Panc1 (cell line): ENCODE data around the gene SNPH.
"Not testable (repeated sequence)": the region's sequence is repeated elsewhere in the genome, so short reads cannot be mapped to it uniquely, and the experiment has no call there.

Source experiments
- POLR2AphosphoS5 ChIP-seq: IDR thresholded peaks from 2 replicates; pipeline ENCODE4 v1.6.1; 2012; ENCODE audit warnings: mild to moderate bottlenecking, low read depth, low read length, moderate library complexity
- REST ChIP-seq, 2 experiments: IDR thresholded peaks; 2 replicates each; pipeline ENCODE4 v1.6.1; 2011 to 2012; ENCODE audit warnings: low read depth in 2 of 2, control low read depth in 1 of 2, low read length in 1 of 2, mild to moderate bottlenecking in 1 of 2, moderate library complexity in 1 of 2; ENCODE audit not compliant: insufficient read depth in 1 of 2
- SIN3A ChIP-seq: IDR thresholded peaks from 2 replicates; pipeline ENCODE4 v1.6.1; 2012; ENCODE audit warnings: low read depth, mild to moderate bottlenecking, low read length, moderate library complexity, borderline replicate concordance; ENCODE audit not compliant: insufficient read depth
- TCF7L2 ChIP-seq: IDR thresholded peaks from 2 replicates; pipeline ENCODE4 v1.6.1; 2011; ENCODE audit warnings: mild to moderate bottlenecking, low read depth, low read length, inconsistent platforms
- TF ChIP-seq, protein P1 (sequence below): fragments of 450-650 bp; IDR thresholded peaks from 2 replicates; pipeline ENCODE4 v1.5.1; 2017; ENCODE audit warnings: mild to moderate bottlenecking

GRCh38 chr20:1250282-1250681 is 15.8 kb upstream of the SNPH start:
- TF ChIP-seq, protein P1, sequence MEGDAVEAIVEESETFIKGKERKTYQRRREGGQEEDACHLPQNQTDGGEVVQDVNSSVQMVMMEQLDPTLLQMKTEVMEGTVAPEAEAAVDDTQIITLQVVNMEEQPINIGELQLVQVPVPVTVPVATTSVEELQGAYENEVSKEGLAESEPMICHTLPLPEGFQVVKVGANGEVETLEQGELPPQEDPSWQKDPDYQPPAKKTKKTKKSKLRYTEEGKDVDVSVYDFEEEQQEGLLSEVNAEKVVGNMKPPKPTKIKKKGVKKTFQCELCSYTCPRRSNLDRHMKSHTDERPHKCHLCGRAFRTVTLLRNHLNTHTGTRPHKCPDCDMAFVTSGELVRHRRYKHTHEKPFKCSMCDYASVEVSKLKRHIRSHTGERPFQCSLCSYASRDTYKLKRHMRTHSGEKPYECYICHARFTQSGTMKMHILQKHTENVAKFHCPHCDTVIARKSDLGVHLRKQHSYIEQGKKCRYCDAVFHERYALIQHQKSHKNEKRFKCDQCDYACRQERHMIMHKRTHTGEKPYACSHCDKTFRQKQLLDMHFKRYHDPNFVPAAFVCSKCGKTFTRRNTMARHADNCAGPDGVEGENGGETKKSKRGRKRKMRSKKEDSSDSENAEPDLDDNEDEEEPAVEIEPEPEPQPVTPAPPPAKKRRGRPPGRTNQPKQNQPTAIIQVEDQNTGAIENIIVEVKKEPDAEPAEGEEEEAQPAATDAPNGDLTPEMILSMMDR, result not testable (repeated sequence)
- not testable (repeated sequence) for TF ChIP-seq POLR2AphosphoS5; SIN3A; TCF7L2; REST (IDR thresholded peaks at IDR 0.05; ENCODE audit: insufficient read depth in 1 of 2, low read depth in 2 of 2, low read length in 1 of 2)
